ENCODE data around the gene RHBDL1.

DNA sequence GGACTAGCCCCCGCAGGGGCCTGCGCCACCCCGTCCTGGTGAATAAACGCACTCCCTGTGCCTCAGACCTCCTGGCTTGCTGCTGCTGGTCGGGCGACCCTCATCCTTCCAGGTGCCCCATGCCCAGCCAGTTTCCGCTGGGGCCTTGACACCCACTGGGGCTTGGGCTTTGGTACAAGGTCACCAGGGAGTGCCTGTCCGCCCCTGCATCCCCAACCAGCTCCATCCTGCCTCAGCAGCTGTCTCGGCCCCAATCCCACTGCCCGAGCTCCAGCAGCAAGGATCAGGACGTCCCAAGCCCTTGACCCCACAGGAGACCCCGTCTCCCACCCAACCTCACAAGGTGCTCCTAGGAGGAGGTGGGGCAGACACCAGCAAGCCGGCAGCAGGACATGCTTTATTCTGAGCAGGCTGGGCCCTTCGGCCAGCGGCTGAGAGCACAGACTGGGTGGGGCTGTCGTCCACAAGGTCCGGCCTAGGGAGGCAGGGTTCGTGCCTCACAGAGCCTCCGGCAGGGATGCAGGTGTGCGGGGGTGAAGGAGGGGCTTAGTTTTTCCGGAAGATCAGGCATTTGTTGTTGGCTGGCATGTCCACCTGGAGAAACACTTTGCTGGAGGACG lies 41.3 kb upstream of the RHBDL1 start:
- TF ChIP-seq, protein P1, sequence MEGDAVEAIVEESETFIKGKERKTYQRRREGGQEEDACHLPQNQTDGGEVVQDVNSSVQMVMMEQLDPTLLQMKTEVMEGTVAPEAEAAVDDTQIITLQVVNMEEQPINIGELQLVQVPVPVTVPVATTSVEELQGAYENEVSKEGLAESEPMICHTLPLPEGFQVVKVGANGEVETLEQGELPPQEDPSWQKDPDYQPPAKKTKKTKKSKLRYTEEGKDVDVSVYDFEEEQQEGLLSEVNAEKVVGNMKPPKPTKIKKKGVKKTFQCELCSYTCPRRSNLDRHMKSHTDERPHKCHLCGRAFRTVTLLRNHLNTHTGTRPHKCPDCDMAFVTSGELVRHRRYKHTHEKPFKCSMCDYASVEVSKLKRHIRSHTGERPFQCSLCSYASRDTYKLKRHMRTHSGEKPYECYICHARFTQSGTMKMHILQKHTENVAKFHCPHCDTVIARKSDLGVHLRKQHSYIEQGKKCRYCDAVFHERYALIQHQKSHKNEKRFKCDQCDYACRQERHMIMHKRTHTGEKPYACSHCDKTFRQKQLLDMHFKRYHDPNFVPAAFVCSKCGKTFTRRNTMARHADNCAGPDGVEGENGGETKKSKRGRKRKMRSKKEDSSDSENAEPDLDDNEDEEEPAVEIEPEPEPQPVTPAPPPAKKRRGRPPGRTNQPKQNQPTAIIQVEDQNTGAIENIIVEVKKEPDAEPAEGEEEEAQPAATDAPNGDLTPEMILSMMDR (IDR thresholded peaks at IDR 0.05; ENCODE audit: extremely low read depth in 1 of 2, insufficient read depth in 1 of 2, low read depth in 1 of 2, low read length in 2 of 2): no peak
- TF ChIP-seq, protein P2, sequence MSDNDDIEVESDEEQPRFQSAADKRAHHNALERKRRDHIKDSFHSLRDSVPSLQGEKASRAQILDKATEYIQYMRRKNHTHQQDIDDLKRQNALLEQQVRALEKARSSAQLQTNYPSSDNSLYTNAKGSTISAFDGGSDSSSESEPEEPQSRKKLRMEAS (IDR thresholded peaks at IDR 0.05; ENCODE audit: insufficient read depth, insufficient read length): no peak
- no peak for TF ChIP-seq EZH2 (IDR thresholded peaks at IDR 0.05; ENCODE audit: borderline replicate concordance, low read depth, low read length, severe bottlenecking)
- TF ChIP-seq POLR2A (IDR thresholded peaks at IDR 0.05; ENCODE audit: low read depth, low read length): no peak
- no peak for TF ChIP-seq POLR2AphosphoS5 (IDR thresholded peaks at IDR 0.05; ENCODE audit: insufficient read depth, low read depth, low read length)
- no peak for TF ChIP-seq MYC (IDR thresholded peaks at IDR 0.05; ENCODE audit: low read depth, low read length)
- no peak for TF ChIP-seq GATA2 (IDR thresholded peaks at IDR 0.05; ENCODE audit: insufficient read depth, insufficient read length, low read depth, low read length)
- no peak for TF ChIP-seq JUN (IDR thresholded peaks at IDR 0.05; ENCODE audit: borderline replicate concordance, insufficient read depth, insufficient read length, low read depth)
- no peak for TF ChIP-seq FOS (IDR thresholded peaks at IDR 0.05; ENCODE audit: borderline replicate concordance, insufficient read depth, low read length)

Measured in endothelial cell of umbilical vein (primary cell).